Activated CD8-positive, alpha-beta memory T cell treated with anti-CD3 and anti-CD28 coated beads for 1 hour (primary cell): ENCODE data around the gene IL12RB1.

Source experiments
- DNase-seq, 2 donors: peaks; one replicate each; pipeline ENCODE4 v3.0.0-alpha.2; 2020; ENCODE audit warnings: low read depth in 1 of 2; ENCODE audit errors: extremely low read depth in 1 of 2

Gene IL12RB1

DNA sequence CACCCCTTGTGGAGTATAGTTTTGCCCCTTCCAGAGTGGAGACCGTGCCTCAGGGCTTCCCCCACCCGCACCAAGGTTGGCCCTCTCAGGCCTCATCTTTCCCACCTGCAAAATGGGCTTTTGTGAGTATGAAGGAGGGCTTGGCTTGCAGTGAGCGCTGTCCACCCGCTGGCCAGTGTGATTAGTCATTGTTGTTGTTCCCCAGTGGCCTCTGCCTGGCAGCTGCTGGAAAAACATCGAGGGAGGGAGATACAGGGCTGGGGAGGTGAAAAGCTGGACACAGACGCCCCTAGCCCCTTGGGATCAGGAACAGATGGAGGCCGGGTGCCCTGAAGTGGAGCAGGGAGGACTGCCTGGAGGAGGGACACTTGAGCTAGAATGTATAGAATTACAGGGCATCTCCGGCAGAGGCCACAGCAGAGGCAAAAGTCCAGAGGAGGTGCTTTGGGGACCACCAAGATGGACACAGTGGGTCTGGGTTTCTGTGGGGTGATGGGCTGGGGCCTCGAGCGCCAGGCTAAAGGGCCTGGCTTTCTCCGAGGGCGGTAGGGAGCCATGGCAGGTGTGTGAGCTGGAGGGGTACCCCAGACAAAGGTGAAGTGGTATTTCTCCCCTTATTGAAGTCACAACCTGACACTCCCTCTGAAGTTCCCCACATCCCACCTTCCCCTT lies 3.9 kb upstream of the IL12RB1 start:
- no peak for DNase-seq

DNA sequence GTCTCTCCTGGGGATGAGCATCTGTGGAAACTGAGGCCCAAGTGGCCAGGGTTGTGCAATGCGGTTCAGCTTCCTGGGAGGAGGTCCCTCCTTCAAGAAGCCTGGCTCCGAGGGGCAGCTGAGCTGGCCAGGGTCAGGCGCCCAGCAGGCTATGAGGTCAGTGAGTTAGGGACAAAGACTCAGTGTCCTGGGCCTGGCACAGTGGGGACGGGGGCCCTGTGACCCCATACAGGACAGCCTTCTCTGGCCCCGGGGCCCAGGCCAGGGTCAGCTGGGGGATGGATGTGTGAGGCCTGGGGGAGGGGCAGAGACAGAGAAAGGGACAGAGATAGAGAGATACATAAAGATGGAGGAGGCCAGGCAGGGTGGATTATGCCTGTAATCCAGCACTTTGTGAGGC lies 3.0 kb upstream of the IL12RB1 start:
- DNase-seq, result no peak

DNA sequence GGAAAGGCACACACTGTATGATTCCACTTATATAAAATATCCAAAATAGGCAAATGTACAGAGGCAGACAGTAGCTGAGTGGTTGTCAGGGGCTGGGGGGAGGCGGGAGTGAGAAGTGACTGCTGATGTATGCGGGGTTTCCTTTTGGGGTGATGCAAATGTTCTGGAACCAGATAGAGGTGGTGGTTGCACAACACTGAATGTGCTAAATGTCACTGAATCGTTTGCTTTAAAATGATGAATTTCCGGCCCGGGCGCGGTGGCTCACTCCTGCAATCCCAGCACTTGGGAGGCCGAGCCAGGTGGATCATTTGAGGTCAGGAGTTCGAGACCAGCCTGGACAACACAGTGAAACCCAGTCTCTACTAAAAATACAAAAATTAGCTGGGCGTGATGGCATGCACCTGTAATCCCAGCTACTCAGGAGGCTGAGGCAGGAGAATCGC lies 2.4 kb upstream of the IL12RB1 start:
- peak in 1 of 2 donors; percentile 38 for DNase-seq

DNA sequence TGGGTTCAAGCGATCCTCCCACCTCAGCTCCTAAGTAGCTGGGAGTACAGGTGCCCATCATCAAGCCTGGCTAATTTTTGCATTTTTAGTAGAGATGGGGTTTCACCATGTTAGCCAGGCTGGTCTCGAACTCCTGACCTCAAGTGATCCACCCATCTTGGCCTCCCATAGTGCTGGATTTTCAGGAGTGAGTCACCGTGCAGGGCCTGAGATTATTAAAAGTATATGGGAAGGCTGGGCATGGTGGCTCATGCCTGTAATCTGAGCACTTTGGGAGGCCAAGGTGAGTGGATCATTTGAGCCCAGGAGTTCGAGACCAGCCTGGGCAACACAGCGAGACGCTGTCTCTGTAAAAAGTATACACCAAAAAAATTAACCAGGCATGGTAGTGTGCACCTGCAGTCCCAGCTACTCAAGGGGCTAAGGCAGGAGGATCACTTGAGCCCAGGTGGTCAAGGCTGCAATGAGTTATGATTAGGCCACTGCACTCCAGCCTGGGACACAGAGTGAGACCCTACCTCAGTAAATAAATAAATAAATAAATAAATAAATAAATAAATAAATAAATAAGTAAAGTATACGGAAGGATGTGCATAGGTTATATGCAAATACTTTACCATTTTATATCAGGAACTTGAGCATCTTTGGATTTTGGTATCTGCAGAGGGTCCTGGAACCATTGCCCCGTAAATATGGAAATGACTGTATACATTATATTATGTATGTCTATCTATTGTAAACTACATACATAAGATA lies 854 bp downstream of the IL12RB1 start:
- no peak for DNase-seq

DNA sequence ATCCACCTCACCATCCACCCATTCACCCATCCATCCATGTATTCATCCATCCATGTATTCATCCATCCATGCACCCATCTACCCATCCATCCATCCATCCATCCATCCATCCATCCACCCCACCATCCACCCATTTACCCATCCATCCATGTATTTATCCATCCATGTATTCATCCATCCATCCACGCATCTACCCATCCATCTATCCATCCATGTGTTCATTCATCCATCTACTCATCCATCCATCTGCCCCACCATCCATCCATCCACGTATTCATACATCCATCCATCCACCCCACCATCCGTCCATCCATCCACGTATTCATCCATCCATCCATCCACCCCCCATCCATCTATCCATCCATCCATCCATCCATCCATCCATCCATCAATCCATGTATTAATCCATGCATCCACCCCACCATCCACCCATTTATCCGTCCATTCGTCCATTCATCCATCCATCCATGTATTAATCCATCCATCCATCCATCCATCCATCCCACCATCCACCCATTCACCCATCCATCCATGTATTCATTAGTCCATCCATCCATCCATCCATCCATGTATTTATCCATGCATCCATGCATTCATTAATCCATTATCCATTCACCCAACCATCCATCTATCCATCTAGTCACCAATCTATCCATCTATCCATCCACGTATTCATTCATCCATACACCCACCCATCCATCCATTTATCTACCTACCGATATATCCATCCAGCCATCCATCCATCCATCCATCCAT lies 2.6 kb downstream of the IL12RB1 start:
- no peak for DNase-seq

DNA sequence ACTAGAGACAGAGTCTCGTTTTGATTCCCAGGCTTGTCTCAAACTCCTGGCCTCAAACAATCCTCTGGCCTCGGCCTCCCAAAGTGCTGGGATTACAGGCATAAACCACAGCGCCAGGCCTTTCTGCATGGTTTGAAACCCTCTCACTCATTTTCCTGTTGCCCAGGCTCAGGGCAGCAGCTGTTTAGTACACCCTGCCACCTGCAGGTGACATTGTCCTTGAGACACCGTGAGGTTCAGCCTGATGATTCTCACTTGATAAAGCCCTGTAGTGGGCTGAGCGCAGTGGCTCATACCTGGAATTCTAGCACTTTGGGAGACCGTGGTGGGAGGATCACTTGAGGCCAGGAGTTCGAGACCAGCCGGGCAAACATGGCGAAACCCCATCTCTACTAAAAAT lies 12.5 kb downstream of the IL12RB1 start:
- DNase-seq, result no peak

DNA sequence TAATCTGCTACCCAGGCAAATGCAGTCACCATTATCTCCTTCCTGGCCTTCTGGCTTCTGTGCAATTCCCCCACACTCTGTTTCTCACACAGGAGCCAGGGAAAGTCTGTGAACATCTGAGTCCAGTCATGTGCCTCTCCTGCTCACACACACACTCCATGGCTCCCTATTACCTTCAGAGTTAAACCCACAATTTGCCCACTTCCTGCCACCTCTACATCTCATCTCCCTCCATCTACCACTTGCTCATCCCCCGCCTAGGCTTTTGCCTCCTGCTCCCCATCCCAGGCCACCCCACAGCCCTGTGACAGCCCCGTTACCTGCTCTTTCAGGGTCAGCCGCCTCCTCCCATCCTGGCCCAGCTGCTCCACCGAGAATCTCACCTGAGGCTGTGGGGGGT lies 13.5 kb downstream of the IL12RB1 start:
- DNase-seq, result no peak

DNA sequence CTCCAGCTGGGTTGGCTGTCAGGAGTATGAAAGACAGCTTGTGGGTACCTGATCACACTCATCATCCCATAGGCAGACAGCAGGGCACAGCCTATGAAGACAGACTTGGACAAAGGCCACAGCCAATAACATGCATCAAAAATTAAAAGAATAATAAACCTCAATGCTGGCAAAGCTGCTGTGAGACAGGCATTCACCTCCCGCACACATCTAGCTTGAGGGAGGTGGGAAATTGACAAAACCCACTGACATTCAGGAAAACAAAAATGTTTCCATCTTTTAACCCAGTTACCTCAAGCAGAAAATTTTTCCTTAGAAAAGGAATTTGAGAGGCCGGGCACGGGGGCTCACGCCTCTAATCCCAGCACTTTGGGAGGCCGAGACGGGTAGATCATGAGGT lies 14.4 kb downstream of the IL12RB1 start:
- no peak for DNase-seq

DNA sequence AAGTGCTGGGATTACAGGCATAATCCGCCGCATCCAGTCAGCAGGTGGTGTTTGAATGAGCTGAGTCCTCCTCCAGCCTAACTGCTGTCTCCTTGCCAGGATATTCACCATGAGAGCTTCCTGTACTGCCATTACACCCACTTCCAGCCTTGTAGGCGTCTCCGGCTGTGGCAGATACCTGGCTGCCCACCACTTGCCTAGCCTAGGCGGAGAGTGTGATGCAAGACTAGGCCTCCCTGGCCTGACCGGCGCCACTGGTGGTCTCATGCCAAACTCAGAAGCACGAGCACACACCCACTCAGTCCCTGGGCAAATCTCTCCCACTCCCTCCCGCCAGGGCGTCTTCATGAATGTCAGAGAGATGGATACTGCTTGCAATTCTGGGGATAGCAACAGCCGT lies 16.6 kb downstream of the IL12RB1 start:
- DNase-seq, result no peak

DNA sequence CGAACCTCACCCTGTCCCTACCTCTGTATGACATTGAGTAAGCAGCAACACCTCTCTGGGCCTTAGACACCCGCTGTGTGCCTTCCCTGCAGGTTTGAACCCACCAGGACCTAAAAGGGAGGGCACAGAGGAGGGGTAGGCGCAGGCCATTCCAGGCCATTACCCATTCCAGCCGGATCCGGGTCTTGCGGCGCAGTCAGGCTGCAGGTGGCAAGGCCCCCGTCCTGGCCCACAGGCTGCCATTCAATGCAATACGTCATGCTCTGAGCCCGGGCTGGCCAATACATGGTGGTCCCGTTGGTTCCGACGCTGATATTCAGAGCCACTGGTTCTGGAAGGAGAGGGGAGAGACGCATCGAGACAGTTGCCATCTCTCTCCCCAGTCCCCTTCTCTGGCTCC lies 17.4 kb downstream of the IL12RB1 start:
- DNase-seq, result no peak

DNA sequence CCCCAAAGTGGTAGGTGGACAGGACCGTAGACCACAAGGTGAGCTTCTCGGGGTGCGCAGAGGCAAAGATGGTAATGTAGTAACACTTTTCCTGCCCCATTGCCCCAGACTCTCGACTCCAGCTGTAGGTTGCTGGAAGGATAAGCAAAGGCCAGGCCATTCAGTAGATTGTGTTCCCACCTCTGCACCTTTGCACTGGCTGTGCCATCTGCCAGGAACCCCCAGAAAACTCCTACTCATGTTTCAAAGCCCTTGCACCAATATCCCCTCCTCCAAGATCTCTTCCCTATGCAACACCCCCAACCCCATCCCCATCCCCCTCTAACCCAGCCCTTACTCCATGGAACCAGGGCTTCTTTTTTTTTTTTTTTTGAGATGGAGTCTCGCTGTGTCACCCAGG lies 18.3 kb downstream of the IL12RB1 start:
- DNase-seq, result no peak

DNA sequence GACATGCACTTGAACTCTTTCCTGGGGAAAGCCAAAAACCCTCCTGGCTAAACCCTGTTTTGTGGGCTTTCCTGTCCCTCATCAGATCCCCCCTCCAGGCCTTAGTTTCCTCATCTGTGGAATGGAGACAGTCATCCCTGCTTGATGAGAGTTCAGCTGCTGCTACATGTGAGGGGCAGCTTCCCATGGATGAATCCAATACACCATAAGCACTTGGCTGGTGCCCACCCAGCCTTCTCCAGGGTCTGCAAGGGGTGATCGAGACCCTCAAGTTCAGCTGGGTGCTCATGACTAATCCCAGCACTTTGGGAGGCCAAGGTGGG lies 21.6 kb downstream of the IL12RB1 start:
- no peak for DNase-seq

DNA sequence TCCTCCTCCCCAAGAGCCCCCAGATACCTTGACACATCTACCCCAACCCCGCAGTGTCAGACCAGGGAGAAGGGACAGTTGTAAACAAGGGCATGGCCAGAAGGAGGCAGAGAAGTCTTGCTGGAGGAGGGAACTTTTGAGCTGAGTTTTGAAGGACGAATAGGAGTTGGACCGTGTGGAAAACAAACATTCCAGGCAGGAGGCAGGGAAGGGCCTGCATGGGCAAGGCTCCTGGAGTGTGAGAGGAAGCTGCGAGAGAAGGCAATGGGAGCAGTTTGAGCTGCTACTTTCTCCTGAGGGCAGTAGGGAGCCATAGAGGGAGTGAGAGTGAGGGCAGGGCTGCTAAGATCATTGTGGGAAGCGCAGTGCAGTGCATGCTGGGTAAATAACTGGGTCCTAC lies 23.3 kb downstream of the IL12RB1 start:
- DNase-seq, result no peak

DNA sequence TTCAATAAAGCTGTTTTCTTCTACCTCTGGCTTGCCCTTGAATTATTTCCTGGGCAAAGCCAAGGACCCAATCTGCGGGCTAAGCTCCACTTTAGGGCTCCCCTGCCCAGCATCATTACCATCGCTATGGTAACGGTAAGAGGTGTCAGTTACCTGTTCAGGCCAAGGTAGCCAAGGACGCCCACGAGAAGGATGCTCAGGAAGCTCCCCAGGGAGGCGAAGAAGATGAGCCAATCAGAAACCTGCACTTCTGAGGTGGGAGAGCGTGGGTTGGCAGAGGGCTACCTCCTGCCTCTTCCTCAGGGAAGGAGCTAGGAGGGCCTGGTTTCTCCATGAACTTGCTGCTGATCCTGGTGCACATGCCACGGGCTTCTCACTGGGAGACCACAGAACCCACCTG lies 24.7 kb downstream of the IL12RB1 start:
- no peak for DNase-seq

DNA sequence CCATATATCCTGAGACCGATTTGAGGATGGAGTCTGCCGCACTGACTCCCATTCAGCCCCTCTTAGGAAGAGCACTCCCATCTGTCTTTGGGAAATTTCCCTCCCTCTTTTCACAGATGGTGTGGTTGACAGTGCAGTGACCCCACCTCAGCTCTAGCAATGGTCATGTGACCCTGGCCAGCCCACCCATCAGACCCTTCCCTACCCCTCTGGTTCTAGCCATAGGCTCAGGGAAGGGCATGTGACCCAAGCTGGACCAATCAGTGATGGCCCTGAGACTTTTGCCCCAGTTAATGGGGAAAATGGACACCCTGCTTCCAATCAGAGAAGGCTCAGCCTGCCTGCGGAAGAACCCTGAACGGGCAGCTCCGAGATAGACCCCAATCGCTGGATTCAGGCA lies 26.3 kb downstream of the IL12RB1 start:
- no peak for DNase-seq

DNA sequence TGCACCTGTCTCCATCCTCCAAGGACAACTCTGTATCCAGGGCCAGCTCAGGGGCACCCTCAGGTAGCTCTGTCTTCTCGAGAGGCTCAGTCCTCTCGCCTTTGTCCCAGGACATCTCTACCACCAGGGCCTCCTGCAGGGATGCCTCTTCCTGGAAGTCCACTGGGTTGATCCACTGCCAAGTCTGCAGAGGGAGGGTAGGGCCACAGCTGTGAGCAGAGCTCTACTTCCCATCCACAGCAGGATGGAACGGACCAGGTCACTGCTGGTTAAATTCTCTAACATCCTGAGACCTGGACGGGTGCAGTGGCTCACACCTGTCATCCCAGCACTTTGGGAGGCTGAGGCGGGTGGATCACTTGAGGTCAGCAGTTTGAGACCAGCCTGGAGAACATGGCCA lies 26.8 kb downstream of the IL12RB1 start:
- no peak for DNase-seq

DNA sequence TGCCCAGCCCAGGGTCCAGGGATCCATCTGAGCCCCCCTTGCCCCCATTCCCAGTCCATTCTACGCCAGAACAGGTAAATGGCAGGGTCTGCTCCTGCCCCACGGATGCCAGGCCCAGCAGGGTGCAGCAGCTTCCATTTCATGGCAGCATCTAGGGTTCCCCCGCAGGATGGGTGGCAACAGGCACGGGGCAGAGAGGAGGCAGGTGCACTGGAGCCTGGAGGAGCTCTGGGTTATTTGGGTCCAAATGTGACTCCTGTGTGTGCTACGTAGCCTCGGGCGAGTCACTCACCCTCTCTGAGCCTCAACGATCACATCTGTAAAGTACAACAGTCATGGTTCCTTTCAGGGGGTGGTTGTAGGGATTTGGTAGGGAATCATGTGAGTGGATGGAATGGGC lies 27.4 kb downstream of the IL12RB1 start:
- DNase-seq, result no peak

DNA sequence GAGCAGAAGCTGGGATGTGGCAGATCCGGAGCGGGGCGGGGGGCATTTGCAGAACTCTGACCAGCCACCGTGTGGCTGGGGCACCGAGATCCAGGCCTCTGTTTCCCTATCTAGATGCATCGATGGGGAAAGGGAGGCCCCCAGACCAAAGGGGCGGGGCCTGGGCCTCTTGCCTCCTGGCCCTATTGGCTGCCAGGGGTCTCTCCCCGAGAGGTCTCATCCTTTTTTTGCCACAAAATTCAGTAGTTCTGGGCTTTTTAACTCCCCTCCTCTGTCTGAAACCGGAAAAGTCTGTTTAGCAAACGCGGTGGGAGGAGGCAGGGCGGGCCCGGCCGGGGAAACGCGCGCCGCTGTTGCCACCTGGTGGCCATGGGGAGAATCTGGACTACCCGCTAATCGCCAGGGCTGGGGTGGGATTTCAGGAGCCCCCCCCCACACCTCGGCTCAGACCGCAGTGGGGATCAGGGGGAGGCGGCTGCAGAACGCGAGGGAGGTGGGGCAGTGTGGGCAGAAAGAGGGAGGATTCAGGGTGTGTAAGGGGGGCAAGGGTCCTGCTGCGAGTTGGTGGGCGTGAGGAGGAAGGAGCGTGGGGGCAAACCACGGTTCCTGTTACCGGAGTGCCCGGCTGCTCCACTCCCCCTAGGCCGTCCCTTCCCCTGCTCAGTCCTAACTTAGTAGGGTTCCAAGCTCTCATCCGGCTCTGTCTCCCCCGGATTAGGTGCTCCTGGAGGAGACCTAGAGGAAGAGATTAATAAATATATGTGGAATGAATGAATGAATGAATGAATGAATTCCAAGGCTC lies 28.3 kb downstream of the IL12RB1 start:
- peak; percentile 58 to 69 for DNase-seq

DNA sequence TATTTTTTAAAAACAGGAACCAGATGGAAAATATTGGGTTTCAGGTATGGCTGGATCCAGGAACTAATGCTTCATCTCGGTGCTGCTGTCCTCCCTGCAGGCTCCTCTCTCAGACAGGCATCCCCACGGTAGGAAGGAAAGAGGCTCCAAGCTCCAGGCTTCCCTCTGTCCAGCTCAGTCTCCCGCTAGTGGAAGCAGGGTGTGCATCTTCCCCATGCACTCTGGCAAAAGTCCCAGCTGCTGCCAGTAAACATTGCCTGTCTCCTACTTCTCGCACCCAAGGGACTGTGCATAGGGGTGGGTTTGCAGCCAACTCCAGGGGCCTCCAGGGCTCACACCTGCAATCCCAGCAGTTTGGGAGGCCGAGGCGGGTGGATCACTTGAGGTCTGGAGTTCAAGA lies 29.2 kb downstream of the IL12RB1 start:
- DNase-seq, result no peak

DNA sequence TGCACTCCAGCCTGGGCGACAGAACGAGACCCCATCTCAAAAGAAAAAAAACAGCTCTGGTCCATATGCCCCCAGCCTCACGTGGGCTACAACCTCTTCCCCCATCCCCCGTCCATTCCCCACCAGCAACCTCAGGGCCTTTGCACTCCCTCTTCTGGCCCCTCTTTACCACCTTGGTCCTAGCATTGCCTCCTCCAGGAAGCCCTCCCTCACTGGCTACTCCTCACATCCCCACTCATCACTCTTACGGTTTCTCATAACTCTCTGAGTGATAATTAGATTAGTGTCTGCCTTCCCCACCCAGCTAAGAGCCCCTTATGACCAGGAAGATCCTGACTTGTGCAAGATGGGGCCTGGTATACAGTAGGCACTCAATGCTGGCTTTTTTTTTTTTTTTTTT lies 30.8 kb downstream of the IL12RB1 start:
- DNase-seq, result no peak

DNA sequence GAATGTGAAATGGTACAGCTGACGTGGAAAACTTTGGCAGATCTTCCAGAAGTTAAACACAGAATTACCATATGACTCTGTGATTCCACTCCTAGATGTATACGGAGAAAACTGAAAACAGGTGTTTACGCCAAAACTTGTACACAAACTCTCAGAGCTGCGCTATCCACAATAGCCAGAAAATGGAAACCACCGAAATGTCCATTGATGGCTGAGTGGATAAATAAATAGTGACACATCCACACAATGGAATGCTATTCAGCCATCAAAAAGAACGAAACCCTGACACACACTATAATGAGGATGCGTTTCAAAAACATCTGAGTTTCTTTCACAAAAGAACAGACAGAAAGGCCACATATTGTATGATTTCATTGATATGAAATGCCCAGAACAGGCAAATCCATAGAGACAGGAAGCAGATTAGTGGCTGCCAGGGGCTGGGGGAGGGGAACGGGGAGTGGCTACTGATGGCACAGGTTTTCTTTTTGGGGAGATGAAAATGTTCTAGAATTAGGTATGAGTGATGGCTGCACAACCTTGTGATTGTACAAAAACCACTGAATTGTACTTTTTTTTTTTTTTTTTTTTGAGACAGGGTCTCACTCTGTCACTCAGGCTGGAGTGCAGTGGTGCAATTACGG lies 33.0 kb downstream of the IL12RB1 start:
- DNase-seq, result no peak
